GM19351 (cell line): ENCODE data around the gene CASP4.

ENCODE experiments used
- ATAC-seq: cut with Tn5 transposase; IDR thresholded peaks from one replicate; pipeline ENCODE4 v1.9.1; 2021; ENCODE audit warnings: mild to moderate bottlenecking, moderate library complexity; ENCODE audit not compliant: unreplicated experiment

The CASP4 gene

GRCh38 chr11:104895634-104896033 lies 72.7 kb downstream of the CASP4 start:
- ATAC-seq = no peak

GRCh38 chr11:104893876-104894275 lies 74.5 kb downstream of the CASP4 start:
- ATAC-seq = no peak
